Stomach (tissue), 4 donors: ENCODE data around the gene KCTD20.

ENCODE experiments used
- CTCF ChIP-seq, 7 experiments: fragments of 450-650 bp in 4 of 7; fragments of 200-600 bp in 3 of 7; sonication (generic) in 3 of 7; IDR thresholded peaks; one replicate each; pipeline ENCODE4 v1.5.1; 2016 to 2019; ENCODE audit warnings: antibody characterized with exemption in 7 of 7, control low read depth in 2 of 7, mild to moderate bottlenecking in 1 of 7
- EP300 ChIP-seq: sonication (generic); formaldehyde crosslinking; IDR thresholded peaks from one replicate; pipeline ENCODE4 v1.6.1; 2017; ENCODE audit warnings: antibody characterized with exemption

GRCh38 chr6:36493319-36493718 lies 50.5 kb downstream of the KCTD20 start:
- TF ChIP-seq EP300 (no peak), CTCF (IDR thresholded peaks at IDR 0.05) (no peak)
